Measurements from ENCODE around the gene SLC14A1. TPM values are rescaled to one million over a fixed set of nuclear protein-coding genes. Genes with fewer than 3 reads are reported as not detected.

Gene SLC14A1
- total and polyA plus RNA-seq, 10 of the 15 experiments (the other 5 are each of a cell fraction or from before 2014, with no cell fraction given): 0.06 to 0.67 (median 0.10) TPM; not detected in 2

DNA sequence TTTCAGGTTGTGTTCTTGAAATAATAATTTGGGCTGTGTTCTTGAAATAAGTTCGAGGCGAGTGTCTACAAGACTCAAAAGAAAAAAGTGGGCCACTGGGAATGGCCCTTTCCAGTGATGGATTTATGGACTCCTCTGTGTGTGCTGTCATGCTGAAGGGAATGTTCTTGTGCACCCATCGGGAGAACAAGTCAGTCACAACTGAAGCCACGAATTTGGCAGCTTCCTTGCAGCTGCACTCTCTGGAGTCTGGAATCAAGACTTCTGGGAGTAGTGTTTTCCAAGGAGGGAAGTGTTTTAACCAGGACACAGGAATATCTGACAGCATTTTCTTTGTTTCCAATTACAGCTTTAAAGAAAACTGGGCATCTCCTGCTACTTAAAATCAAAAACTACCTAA is 620 bp downstream of the SLC14A1 start:
- in situ Hi-C loops (cut with MboI) (no loop called here), intact Hi-C loops (cut with micrococcal nuclease; ENCODE audit: unreplicated experiment) (no loop called here)
- TF ChIP-seq ASH2L (IDR thresholded peaks at IDR 0.05; ENCODE audit: borderline replicate concordance, low read depth) (no peak), DPF2 (IDR thresholded peaks at IDR 0.05) (no peak), CEBPB (IDR thresholded peaks at IDR 0.05; ENCODE audit: borderline replicate concordance in 1 of 2, low read depth in 2 of 2, low read length in 2 of 2) (no peak)
- TF ChIP-seq, protein P1, sequence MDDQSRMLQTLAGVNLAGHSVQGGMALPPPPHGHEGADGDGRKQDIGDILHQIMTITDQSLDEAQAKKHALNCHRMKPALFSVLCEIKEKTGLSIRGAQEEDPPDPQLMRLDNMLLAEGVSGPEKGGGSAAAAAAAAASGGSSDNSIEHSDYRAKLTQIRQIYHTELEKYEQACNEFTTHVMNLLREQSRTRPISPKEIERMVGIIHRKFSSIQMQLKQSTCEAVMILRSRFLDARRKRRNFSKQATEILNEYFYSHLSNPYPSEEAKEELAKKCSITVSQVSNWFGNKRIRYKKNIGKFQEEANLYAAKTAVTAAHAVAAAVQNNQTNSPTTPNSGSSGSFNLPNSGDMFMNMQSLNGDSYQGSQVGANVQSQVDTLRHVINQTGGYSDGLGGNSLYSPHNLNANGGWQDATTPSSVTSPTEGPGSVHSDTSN (IDR thresholded peaks at IDR 0.05; ENCODE audit: insufficient replicate concordance, low read depth, low read length): no peak
- Histone ChIP-seq H3K4me3 (no peak overlapping the region), H4K20me1 (ENCODE audit: control insufficient read depth, insufficient read depth) (no peaks in the 10 kb centered on the region), H3K4me2 (ENCODE audit: control insufficient read depth, insufficient read depth) (no peak overlapping the region), H3K79me2 (ENCODE audit: control insufficient read depth, insufficient read depth, low read length) (no peaks in the 10 kb centered on the region), H3K9ac (ENCODE audit: control insufficient read depth, insufficient read depth, low read length) (no peak overlapping the region), H3K27ac (ENCODE audit: control insufficient read depth, insufficient read depth) (no peak overlapping the region), H3K4me1 (ENCODE audit: control insufficient read depth, insufficient read depth, low read length) (no peaks in the 10 kb centered on the region), H2AFZ (ENCODE audit: control insufficient read depth, low read depth, low read length) (no peak overlapping the region), H3K9me3 (replicated peaks; ENCODE audit: control insufficient read depth, insufficient read depth, low read length) (no peaks in the 10 kb centered on the region; the same call in 2 of the 3 replicates), H3K36me3 (ENCODE audit: control insufficient read depth in 2 of 2, insufficient read depth in 2 of 2, low read length in 1 of 2) (no peaks in the 10 kb centered on the region), H3K27me3 (replicated peaks in 1 of 2; ENCODE audit: control insufficient read depth in 2 of 2, insufficient read depth in 2 of 2, low read length in 1 of 2) (no peaks in the 10 kb centered on the region; a peak in 1 of 4 replicates)
- POLR2A ChIA-PET: no interaction called here
- 25% methylated on average over 4 of the region's 4 CpGs for WGBS (ENCODE audit: insufficient coverage, insufficient replicate concordance, low lambda C conversion rate, missing lambda C conversion rate)
- no peak for ATAC-seq
- RAD21 ChIA-PET (ENCODE audit: unreplicated experiment): interaction anchor here (1.1 to 8.2 kb wide), 2 partner anchors 83 to 155 kb away, joined by 3 to 87 read pairs; no protein-coding TSS in a partner anchor
- SMC1A ChIA-PET (ENCODE audit: uncharacterized antibody, unreplicated experiment): interaction anchor here (0.5 to 14.1 kb wide), 8 partner anchors 13 to 206 kb away, joined by 3 to 162 read pairs (median 4); no protein-coding TSS in a partner anchor
- DNase-seq (ENCODE audit: low read depth, low spot score): no peak
- FAIRE-seq: no peak
- no TSS peak for BruUV-seq (replicated peaks)
- CTCF ChIA-PET: interaction anchor here (0.9 to 11.6 kb wide), 10 partner anchors 10 to 349 kb away, joined by 3 to 189 read pairs (median 8); no protein-coding TSS in a partner anchor

DNA sequence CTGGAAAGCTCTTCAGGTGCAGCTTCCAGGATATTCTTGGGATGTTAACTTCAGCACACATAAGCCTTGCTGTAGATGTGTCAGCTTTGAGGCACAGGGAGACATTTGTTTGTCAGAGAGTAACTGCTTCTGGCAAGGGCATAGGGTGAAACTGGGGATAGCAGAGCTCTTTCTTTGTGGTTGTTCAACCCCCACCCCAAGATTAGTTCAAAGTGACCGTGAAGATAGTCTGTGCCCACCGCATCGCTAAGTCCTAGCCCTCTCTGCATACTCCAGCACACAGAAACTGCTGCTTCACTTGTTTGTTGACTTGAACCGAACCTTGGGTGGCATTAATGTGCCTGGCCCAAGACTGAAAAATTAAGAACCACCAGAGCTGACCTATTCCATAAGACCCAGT is 1.4 kb downstream of the SLC14A1 start:
- DNase-seq (ENCODE audit: low read depth, low spot score) (no peak), ATAC-seq (no peak), FAIRE-seq (no peak)
- intact Hi-C loops (cut with micrococcal nuclease; ENCODE audit: unreplicated experiment) (no loop called here), in situ Hi-C loops (cut with MboI) (no loop called here)
- Histone ChIP-seq H3K4me1 (ENCODE audit: control insufficient read depth, insufficient read depth, low read length) (no peaks in the 10 kb centered on the region), H3K9ac (ENCODE audit: control insufficient read depth, insufficient read depth, low read length) (no peak overlapping the region), H3K27me3 (replicated peaks in 1 of 2; ENCODE audit: control insufficient read depth in 2 of 2, insufficient read depth in 2 of 2, low read length in 1 of 2) (no peaks in the 10 kb centered on the region; a peak in 1 of 4 replicates), H3K27ac (ENCODE audit: control insufficient read depth, insufficient read depth) (no peak overlapping the region), H3K36me3 (ENCODE audit: control insufficient read depth in 2 of 2, insufficient read depth in 2 of 2, low read length in 1 of 2) (no peaks in the 10 kb centered on the region), H3K4me2 (ENCODE audit: control insufficient read depth, insufficient read depth) (no peak overlapping the region), H3K4me3 (no peak overlapping the region), H2AFZ (ENCODE audit: control insufficient read depth, low read depth, low read length) (no peak overlapping the region), H3K9me3 (replicated peaks; ENCODE audit: control insufficient read depth, insufficient read depth, low read length) (no peaks in the 10 kb centered on the region; the same call in 2 of the 3 replicates), H4K20me1 (ENCODE audit: control insufficient read depth, insufficient read depth) (no peaks in the 10 kb centered on the region), H3K79me2 (ENCODE audit: control insufficient read depth, insufficient read depth, low read length) (no peaks in the 10 kb centered on the region)
- no TSS peak for BruUV-seq (replicated peaks)
- RAD21 ChIA-PET (ENCODE audit: unreplicated experiment): interaction anchor here (0.9 to 8.2 kb wide), 5 partner anchors 32 to 154 kb away, joined by 3 to 87 read pairs (median 4); no protein-coding TSS in a partner anchor
- CTCF ChIA-PET: interaction anchor here (0.9 to 11.6 kb wide), 10 partner anchors 9 to 348 kb away, joined by 3 to 189 read pairs (median 6); partner anchors contain the start of gene PSTPIP2
- WGBS (ENCODE audit: insufficient coverage, insufficient replicate concordance, low lambda C conversion rate, missing lambda C conversion rate): 72% methylated on average over 4 of the region's 4 CpGs
- SMC1A ChIA-PET (ENCODE audit: uncharacterized antibody, unreplicated experiment): interaction anchor here (0.5 to 14.1 kb wide), 7 partner anchors 12 to 156 kb away, joined by 3 to 162 read pairs (median 4); no protein-coding TSS in a partner anchor
- POLR2A ChIA-PET: no interaction called here
- TF ChIP-seq, protein P2, sequence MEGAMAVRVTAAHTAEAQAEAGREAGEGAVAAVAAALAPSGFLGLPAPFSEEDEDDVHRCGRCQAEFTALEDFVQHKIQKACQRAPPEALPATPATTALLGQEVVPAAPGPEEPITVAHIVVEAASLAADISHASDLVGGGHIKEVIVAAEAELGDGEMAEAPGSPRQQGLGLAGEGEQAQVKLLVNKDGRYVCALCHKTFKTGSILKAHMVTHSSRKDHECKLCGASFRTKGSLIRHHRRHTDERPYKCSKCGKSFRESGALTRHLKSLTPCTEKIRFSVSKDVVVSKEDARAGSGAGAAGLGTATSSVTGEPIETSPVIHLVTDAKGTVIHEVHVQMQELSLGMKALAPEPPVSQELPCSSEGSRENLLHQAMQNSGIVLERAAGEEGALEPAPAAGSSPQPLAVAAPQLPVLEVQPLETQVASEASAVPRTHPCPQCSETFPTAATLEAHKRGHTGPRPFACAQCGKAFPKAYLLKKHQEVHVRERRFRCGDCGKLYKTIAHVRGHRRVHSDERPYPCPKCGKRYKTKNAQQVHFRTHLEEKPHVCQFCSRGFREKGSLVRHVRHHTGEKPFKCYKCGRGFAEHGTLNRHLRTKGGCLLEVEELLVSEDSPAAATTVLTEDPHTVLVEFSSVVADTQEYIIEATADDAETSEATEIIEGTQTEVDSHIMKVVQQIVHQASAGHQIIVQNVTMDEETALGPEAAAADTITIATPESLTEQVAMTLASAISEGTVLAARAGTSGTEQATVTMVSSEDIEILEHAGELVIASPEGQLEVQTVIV (IDR thresholded peaks at IDR 0.05; ENCODE audit: borderline replicate concordance, partially characterized antibody): no peak
- TF ChIP-seq CHD4 (IDR thresholded peaks at IDR 0.05): no peak
- TF ChIP-seq SMARCA5 (IDR thresholded peaks at IDR 0.05): no peak
- no peak for TF ChIP-seq IKZF1 (conservative IDR thresholded peaks at IDR 0.05)
- TF ChIP-seq POLR2AphosphoS5 (IDR thresholded peaks at IDR 0.05; ENCODE audit: low read length): no peak
- TF ChIP-seq IRF4 (IDR thresholded peaks at IDR 0.05; ENCODE audit: low read depth, low read length): no peak
- TF ChIP-seq, protein P3, sequence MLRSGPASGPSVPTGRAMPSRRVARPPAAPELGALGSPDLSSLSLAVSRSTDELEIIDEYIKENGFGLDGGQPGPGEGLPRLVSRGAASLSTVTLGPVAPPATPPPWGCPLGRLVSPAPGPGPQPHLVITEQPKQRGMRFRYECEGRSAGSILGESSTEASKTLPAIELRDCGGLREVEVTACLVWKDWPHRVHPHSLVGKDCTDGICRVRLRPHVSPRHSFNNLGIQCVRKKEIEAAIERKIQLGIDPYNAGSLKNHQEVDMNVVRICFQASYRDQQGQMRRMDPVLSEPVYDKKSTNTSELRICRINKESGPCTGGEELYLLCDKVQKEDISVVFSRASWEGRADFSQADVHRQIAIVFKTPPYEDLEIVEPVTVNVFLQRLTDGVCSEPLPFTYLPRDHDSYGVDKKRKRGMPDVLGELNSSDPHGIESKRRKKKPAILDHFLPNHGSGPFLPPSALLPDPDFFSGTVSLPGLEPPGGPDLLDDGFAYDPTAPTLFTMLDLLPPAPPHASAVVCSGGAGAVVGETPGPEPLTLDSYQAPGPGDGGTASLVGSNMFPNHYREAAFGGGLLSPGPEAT (IDR thresholded peaks at IDR 0.05; ENCODE audit: low read depth): no peak
- TF ChIP-seq MXI1 (IDR thresholded peaks at IDR 0.05; ENCODE audit: low read depth, low read length): no peak
